ENCODE measurements around the gene PCK2.

PCK2 gene

DNA sequence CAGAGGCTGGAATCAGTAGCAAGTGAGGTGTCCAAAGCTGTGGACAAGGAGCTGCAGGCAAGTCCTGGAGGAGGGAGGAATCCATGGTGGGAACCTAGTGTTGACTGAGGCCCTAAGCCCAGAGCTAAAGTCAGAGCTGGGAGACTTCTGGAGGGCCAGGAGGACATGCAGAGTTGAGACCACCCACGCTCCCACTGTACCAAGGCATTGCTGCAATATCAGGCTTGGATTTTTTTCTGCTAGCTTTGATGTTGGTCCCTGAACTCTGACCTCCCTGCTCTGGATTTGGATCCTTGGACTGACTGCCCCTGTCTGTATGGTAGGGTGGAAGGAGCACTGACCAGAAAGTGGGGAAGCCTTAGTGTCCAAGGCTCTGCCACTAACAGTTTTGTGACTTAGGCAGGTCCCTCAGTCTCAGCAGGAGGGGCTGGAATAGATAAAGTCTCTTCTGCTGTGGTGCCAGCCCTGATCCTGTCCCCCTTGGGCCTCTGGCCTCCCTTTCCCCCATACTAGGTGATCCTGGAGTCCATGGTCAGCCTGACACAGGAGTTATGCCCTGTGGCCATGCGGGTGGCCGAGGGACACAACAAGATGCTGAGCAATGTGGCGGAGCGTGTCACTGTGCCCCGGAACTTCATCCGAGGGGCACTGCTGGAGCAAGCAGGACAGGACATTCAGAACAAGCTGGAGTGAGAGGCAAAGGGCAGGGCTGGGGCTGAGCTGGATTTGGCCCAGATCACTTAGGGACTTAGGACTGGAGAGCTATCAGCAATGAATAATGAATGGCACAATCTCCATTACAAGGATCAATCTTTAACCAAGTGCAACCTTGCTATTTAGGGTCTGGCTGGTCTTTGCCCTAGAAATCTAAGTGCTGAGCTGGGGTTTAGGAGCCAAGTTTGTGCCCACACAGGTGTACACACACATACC lies 32.9 kb upstream of the PCK2 start:
- no peak for DNase-seq (ENCODE audit: low spot score)

DNA sequence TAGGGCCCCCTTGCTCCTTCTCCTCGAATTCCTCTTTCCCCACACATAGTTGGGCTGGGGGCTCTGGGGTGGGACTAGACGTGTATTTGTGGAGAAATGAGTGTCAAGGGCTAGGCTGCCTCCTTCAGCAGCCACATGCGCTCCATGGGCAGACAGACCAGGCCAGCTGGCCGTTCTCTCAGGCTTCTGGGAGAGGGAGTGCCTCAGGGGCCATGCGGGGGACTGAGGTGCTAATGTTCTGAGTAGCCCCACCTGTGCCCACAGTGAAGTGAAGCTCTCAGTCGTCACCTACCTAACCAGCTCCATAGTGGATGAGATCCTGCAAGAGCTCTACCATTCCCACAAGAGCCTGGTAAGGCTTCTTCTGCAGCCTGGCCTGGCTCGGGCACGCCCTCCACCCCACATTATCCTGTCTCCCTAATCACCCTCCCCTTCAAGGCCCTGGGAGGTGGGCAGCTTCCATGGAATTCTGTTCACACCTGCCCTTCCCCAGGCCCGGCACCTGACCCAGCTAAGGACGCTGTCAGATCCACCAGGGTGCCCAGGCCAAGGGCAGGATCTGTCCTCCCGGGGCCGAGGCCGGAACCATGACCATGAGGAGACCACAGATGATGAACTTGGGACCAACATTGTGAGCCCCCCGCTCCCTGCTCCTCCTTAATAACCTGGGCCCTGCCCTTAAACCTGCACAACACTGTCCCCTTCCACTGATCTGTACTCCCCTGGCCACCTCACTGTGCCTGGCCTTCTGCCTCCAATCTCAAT lies 31.7 kb upstream of the PCK2 start:
- no peak for DNase-seq (ENCODE audit: low spot score)

DNA sequence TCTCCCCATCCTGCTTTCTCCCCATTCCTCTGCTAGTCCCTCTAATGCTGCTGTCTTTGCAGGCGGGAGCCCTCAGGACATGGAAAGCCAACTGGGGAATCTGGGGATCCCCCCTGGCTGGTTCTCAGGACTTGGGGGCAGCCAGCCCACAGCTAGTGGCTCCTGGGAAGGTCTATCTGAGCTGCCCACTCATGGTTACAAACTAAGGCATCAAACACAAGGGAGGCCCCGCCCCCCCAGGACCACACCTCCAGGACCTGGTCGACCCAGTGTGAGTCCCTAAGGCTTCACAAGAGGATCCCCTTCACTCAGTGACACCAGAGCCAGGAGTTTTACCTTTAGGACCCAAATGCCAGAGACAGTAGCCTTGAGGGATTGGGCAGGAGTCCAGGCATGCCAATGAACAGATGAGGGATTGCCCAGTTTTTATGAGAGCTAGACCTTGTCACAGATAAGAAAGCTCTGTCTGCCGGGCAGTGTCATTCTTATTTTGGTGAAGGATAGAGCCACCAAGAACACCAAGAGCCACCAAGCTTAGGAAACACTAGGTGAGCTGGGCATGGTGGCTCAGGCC lies 30.8 kb upstream of the PCK2 start:
- DNase-seq (ENCODE audit: low spot score): no peak

DNA sequence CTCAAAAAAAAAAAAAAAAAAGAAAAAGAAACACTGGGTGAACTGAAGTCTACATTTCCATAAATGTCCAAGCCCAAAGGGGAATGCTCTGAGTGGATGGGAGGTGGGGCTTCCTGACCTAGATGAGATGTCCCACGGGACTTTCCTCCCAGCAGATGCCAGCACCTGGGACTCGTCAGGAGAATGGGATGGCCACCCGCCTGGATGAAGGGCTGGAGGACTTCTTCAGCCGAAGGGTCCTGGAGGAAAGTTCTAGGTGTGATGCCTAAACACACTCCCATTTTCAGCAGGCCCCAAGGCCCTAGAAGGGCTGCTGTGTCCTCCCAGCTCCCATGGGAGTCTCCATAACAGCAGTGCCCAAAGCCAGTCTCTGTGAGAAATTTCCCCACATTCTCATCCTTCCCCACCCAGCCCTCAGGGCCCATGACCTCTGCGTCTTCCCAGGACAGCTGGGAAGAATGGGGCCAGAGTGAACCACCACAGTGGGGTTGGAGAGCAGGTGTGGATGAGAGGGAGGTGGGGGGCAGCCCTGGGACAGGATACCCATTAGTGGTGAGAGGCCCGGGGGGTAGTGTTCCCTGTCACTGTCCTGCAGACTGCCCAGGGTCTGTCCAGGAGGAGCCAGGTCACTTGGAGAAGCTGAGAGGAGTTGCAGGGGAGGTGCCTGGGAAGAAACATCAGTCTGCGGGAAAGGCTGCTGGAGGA lies 29.9 kb upstream of the PCK2 start:
- DNase-seq (ENCODE audit: low spot score): no peak

DNA sequence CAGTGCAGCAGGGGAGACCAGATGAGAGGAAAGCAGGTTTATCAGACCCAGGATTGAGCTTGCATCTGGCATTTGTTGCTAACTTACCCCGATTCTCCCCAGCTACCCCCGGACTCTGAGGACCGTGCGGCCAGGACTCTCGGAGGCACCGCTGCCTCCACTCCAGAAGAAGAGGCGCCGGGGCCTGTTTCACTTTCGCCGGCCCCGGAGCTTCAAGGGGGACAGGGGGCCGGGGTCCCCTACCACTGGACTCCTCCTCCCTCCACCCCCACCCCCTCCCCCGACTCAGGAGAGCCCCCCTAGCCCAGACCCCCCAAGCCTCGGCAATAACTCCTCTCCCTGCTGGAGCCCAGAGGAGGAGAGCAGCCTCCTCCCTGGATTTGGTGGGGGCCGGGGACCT lies 29.3 kb upstream of the PCK2 start:
- no peak for DNase-seq (ENCODE audit: low spot score)

DNA sequence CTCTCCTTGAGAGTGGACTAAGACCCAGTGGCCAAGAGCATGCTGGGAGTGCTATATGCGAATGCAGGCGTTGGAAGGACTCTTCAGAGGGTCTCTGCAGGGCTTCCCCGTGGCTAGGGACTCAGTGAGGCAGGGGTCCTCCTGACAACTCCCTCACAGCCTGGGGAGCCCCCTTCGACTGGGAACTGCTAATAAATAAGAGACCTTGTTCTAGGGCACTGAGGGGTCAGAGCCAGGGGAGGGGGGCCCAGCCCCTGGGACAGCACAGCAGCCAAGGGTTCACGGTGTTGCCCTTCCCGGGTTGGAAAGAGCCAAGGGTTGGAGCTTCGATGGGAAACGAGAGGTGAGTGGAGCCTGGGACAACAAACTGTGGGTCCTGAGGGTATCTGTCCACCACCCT lies 28.7 kb upstream of the PCK2 start:
- DNase-seq (ENCODE audit: low spot score): no peak

DNA sequence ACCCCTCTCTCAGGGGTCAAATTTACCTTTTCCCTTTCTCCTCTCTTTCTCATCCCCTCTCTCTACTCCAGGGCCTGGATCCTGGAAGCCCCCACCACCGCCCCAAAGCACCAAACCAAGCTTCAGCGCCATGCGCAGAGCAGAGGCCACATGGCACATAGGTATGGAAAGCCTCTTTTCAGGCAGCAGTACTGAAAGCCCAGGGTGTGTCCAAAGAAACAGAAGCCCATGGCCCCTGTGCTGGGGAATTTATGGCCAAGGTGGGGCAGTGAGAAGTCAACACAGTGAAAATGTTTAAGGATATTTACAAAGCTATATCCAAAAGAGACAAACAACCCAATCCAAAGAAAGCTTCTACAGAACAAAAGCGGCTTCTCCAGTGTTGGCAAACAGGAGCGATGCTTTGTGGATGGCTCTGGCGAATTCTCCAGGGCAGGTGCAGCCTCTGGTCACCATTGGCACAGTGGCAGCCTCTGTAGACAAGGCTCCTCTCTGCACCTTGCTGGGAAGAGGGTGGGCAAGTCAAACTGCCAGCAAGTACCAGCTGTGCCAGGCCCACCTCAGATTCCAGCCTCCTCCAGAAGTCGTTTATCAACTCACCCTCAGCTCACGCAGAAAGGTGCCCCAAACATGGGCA lies 27.5 kb upstream of the PCK2 start:
- DNase-seq (ENCODE audit: low spot score): no peak

DNA sequence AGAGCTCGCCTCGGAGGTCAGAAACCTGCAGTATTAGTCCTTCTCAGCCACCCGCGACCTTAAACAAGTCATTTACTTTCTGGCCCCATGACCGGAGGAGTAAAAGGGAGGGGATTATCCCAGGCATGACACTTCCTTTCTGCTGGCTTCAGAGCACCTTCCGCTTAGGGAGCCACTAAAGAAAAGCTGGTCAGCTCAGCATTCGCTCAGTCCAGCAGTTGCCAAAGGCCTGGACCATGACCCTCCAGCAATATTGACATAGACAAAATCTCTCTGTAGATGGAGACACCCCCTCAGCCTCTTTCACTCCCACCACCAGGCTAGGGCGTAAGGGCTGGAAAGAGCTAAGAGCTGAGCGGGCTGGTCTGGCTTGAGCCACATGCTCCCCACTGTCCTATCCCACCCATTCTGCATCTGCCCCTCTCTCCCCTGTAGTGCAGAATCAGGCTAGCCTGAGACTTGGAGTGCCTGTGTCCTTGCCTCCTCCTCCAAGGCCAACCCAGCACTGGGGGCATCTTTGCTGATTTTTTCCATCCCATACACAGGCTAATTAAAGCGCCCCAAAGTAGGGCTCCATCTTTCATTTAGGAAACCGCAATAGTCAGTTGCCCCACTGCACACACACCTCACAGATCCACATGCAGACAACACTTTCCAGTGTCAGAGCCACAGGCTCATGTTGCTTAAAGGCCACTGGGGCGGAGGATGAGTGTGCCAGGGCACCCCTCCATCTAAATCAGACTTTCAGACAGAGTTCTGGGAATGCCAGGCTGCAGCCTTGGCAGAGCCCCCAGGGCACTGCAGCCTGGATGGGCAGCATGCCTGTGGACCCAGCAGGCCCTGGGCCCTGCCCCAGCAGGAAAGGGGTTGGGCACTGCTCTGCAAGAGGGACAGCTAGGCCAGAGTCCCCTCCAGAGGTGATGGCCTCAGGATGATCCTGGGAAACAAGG lies 26.7 kb upstream of the PCK2 start:
- DNase-seq (ENCODE audit: low spot score): no peak

DNA sequence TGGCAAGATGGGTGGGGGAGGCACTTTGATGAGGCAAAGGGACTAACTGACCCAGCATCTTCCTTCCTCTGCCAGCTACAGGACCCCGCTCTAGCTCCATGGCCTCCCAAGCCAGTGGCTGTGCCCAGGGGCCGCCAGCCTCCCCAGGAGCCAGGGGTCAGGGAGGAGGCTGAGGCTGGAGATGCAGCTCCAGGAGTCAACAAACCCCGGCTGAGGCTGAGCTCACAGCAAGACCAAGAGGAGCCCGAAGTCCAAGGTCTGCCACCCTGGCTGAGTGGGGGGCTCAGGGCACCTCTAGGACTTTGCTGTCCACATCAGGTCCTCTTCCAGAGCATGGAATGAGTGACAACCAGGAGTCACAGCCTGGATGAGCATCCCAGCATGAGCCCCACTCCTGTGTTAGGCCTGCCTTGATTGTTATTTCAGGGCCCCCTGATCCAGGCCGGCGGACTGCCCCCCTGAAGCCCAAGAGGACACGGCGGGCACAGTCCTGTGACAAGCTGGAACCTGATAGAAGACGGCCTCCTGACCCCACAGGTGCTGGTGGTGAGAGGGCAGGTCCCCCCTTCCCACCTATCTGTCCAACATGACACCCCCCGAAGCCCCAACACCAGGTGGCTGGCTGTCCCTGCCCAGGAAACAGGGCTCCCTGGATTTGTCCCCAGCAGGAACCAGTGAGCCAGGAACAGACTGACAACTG lies 25.2 kb upstream of the PCK2 start:
- no peak for DNase-seq (ENCODE audit: low spot score)

DNA sequence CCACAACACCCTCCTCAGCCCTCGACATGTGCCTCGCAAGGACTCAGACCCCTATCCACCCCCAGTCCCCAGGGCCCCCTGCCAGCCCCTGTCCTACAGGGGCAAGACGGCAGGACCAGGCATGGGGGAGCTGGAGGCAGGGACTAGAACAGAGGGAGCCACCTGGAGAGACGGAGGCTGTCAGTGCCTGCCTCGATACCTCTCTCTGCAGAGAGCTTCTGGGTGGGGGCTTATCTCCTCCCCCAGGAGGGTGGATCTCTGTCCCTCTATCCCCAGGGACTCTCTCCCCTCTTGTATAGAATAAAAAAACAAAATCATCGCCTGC lies 24.7 kb upstream of the PCK2 start:
- no peak for DNase-seq (ENCODE audit: low spot score)

DNA sequence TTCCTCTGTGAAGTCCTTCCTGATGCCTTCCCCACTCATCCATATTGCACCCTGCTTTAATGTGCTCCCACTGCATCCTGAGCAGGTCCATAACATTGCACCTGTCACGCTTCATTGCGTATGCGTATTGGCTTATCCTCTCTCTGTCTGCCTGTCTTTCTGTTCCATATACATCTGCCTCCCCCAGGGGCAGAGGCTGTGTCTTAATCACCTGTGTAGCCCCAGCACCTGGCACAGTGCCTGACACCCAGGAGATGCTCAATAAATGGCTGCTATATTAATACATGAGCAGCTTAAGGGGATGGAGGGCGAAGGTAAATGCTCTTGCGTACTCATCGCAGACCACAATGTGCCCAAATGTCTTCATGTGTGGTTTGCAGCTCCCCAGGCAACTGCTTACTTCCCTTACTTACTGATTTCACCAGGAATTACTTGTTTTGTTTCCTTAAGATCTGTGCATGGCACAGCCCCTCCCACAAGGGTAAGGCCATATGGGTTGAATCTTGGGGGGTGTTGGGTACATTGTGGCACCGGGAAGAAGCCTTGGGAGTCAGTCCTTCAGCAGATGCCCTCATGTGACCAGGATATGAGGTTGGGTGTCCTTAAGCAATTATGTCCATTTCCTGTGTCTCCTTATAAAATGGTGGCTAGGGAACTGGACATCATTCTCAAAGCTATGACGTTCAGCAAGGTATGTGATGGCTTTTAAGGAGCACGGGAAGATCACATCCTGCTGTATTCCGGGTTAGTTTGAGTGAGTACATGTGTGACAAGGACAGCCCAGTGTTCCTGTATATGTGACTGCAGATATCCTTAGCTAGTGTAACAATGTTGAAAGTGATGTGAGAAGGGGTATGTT lies 23.6 kb upstream of the PCK2 start:
- no peak for DNase-seq (ENCODE audit: low spot score)

DNA sequence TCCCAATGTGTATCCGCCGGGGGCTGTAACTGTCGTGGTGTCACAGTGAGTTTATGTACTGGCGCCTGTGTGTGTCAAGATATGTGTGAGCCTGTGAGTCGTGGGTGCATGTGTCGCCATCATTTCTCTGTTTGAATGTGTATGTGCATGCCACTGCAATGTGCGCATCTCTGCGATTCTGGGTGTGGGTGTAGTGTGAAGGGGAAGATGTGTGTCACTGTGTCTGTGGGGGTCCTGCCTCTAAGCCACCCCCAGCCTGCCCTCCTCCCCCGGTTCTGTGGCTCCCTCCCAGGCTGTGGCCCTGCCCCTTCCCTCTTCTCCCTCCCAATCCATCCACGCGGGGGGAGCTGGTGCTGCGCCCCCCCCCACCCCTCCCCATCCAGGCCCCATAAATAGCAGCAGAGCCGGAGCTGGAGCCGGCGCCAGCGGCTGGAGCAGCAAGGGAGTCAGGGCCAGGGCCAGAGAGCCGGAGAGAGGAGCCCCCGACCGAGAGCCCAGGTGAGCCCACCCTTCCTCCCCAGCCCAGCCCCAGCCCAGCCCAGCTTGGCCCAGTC lies 22.9 kb upstream of the PCK2 start, which contains the start of gene CPNE6:
TSS of gene CPNE6 (plus strand) at position 419 of the 554 bp plus-strand sequence. CDS start 1,375 bp downstream, outside the sequence.
- no peak for DNase-seq (ENCODE audit: low spot score)

DNA sequence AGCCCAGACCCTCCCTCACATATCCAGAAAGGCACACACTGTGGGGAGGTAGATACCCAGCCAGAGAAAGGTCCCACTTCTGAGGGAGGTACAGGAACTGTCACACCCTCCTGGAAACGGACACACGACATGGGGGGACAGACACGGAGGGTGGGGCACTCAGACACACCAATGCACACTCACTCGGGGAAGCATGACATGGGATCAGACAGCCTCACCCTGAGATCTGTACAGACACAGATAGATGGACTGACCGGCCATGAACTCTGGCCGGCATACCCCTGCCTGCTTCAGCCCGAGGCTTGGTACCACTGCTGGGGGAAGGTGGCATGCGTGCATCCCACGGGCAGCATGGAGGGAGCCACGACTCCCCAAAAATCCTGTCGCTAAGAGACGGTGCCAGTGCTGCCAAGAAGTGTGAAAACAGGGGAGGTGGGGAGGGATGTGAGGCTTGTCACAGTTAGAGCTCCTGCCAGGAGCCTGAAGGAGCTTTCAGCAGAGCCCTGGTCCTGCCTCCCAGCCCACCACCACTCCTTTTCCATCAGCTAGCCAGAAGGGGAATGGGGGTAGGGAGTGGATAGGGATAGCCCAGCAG lies 22.2 kb upstream of the PCK2 start:
- DNase-seq (ENCODE audit: low spot score): no peak

DNA sequence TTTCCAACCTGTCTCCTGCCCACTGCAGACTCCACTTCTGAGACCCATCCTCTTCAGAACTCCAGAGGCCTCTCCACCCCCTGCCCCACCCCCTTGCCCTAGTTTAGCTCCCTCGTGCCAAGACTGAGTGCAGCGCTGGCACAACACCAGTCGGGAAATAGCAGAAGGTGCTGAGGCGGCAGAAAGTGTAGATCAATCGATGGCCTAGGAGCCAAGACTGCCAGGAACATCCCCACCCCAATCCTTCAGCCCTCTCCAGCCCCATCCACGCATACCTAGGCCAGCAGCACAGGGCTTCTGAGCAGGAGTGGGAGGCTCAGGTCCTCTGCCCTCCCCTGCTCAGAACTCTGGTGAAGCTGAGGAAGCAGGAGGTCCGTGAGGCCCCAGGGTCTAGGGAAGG lies 21.7 kb upstream of the PCK2 start:
- DNase-seq (ENCODE audit: low spot score): no peak

DNA sequence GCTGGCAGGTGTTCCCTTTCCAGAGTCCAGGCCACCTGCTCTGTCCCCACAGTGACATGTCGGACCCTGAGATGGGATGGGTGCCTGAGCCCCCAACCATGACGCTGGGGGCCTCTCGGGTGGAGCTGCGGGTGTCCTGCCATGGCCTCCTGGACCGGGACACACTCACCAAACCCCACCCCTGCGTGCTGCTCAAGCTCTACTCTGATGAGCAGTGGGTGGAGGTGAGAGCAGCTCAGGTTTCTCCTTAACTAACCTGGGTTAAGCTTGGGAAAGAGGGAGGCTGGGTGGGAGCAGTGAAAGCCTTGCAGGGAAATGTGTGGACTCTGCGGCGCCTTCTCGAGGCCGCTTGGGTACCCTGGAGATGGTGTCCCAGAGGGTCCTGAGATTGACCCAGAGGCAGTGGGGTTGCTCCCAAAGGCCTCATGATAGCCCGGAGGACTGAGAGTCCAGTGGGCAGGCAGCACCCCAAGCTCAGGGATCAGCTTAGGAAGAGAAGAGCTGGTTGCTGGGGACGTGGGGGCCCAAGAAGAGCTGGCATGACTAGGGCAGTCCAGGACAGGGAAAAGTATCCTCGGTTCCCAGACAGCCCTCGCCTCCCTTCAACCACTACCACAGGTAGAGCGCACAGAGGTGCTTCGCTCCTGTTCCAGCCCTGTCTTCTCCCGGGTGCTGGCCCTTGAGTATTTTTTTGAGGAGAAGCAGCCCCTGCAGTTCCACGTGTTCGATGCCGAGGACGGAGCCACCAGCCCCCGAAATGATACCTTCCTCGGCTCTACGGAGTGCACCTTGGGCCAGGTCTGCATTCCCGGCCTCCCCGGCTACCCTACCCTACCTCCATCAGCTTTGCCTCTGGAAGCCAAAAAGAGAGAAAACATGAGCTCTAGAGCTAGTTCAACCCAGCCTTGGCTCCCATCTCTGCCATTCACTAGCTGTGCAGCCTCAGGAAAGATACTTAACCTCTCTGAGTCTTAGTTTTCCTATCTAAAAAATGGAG lies 20.9 kb upstream of the PCK2 start:
- no peak for DNase-seq (ENCODE audit: low spot score)

DNA sequence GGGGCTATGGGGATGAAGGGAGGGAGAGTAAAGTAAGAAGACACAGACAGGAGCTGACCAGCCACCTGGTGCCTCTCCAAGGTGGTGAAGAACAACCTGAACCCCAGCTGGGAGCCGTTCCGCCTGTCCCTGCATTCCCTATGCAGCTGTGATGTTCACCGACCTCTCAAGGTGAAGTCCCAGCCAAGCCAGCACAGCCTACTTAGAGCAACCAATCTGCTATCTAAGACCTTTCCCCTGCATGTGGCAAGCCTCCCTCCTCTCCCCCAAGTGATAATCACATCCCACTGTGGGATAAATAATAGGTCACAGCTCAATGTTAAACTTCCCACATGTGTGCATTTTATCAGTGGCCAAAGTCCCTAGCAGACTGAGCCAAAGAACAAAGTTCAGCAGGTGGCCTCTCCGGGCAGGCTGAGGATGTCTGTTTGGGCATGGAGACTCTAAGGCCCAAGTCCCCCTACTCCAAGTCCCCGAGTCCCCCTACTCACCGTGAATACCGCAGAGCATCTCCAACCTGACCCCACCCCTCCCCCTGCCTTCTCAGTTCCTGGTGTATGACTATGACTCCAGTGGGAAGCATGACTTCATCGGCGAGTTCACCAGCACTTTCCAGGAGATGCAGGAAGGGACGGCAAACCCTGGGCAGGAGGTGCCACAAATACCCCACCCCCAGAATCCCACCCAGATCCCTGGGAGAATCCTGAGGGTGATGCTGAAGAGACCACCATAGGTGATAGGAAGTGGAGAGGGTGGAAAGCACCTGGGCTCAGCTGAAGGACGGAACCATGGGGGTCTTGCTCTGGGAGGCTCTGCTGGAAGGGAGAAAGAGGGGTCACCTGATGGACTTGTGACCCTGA lies 19.3 kb upstream of the PCK2 start:
- no peak for DNase-seq (ENCODE audit: low spot score)

Data from CD4-positive, alpha-beta T cell treated with Interleukin-6 at 100 ng/mL for 8 hours (primary cell).